K562 (cell line): ENCODE results near the gene NR3C2. TPM values are rescaled to one million over a fixed set of nuclear protein-coding genes. Genes with fewer than 3 reads are reported as not detected.
A peak's percentile ranks its signal among the peaks of the same experiment; 100 is the strongest.

Experiments
- ATAC-seq: fragments of 200-7000 bp; cut with Tn5 transposase; 3 replicates; pipeline ENCODE4 v1.9.1; 2020; ENCODE audit warnings: moderate library complexity
- BruUV-seq: library from RNA; stranded (reverse); fragments of 400-500 nt; replicated peaks from 2 replicates; lab custom pipeline; 2021; lab: Mats Ljungman, UMichigan
- CTCF ChIA-PET: fragments of 300-600 bp; formaldehyde crosslinking; extraction: SDS; loops from one replicate; lab custom pipeline; 2021; ENCODE audit warnings: low intra/inter-chr PET ratio; lab: Yijun Ruan, JAX
- POLR2A ChIA-PET: fragments of 300-600, 350-650 bp; sonication (Branson Sonifier 250); formaldehyde crosslinking; extraction: SDS; loops from one replicate; lab custom pipeline; 2021; ENCODE audit warnings: antibody characterized with exemption, inconsistent platforms; lab: Yijun Ruan, JAX
- DNase-seq, 4 experiments: peaks; one replicate each; pipeline versions ENCODE4 v3.0.0 to v3.0.0-alpha.2; 2011 to 2018; ENCODE audit warnings: low spot score in 3 of 4, mixed read lengths in 3 of 4; ENCODE audit errors: extremely low read depth in 1 of 4
- FAIRE-seq: peaks from 2 replicates; lab custom pipeline; 2011; peaks lifted over from hg19 to GRCh38; lab: Jason Lieb, UNC
- H2AFZ ChIP-seq: 2 replicates; pipeline ENCODE4 v1.6.0; 2011; ENCODE audit warnings: low read depth, low read length, control low read depth, inconsistent platforms
- H3K27ac ChIP-seq: fragments of 200-600 bp; 3 replicates; pipeline ENCODE4 v1.8.0; 2011; ENCODE audit warnings: low read depth, mild to moderate bottlenecking, control low read depth, inconsistent platforms, low read length, moderate library complexity, mixed read lengths; ENCODE audit errors: extremely low read depth
- H3K27me3 ChIP-seq, 2 experiments: fragments of 300-600 bp in 1 of 2; 2 replicates in 1 of 2; 3 replicates in 1 of 2; pipeline versions ENCODE4 v1.6.0 to v1.8.0; 2011; ENCODE audit warnings: inconsistent platforms in 2 of 2, low read length in 2 of 2, mild to moderate bottlenecking in 1 of 2, mixed read lengths in 1 of 2, moderate library complexity in 1 of 2; ENCODE audit not compliant: control insufficient read depth in 2 of 2, insufficient read depth in 2 of 2
- H3K36me3 ChIP-seq: fragments of 300-600 bp; 3 replicates; pipeline ENCODE4 v1.8.0; 2011; ENCODE audit warnings: mild to moderate bottlenecking, low read length, inconsistent platforms; ENCODE audit not compliant: control insufficient read depth, insufficient read depth
- H3K4me1 ChIP-seq, 2 experiments: fragments of 200-600 bp in 1 of 2; replicated peaks in 1 of 2; 2 replicates in 1 of 2; 3 replicates in 1 of 2; pipeline versions ENCODE4 v1.5.1 to v1.8.0; 2011; ENCODE audit warnings: inconsistent platforms in 2 of 2, low read length in 2 of 2, mild to moderate bottlenecking in 1 of 2, mixed read lengths in 1 of 2, moderate library complexity in 1 of 2; ENCODE audit not compliant: control insufficient read depth in 2 of 2, insufficient read depth in 2 of 2
- H3K4me2 ChIP-seq: 2 replicates; pipeline ENCODE4 v1.6.1; 2011; ENCODE audit warnings: low read length, control low read depth, inconsistent platforms, mixed read lengths; ENCODE audit not compliant: insufficient read depth
- H3K4me3 ChIP-seq: fragments of 200-600 bp; sonication (generic), shearing (Covaris generic); 2 replicates; pipeline ENCODE4 v1.5.1; 2016; ENCODE audit warnings: control low read depth, inconsistent platforms
- H3K79me2 ChIP-seq: fragments of 200-600 bp; 3 replicates; pipeline ENCODE4 v1.8.0; 2011; ENCODE audit warnings: low read length, inconsistent platforms; ENCODE audit not compliant: control insufficient read depth, insufficient read depth
- H3K9ac ChIP-seq, 2 experiments: 2 replicates each; pipeline versions ENCODE4 v1.6.0 to v1.6.1; 2011; ENCODE audit warnings: low read depth in 2 of 2, low read length in 2 of 2, control low read depth in 1 of 2, inconsistent platforms in 1 of 2, mild to moderate bottlenecking in 1 of 2, mixed read lengths in 1 of 2; ENCODE audit not compliant: insufficient read depth in 1 of 2
- H3K9me1 ChIP-seq: one replicate; pipeline ENCODE4 v1.6.0; 2011; ENCODE audit warnings: inconsistent platforms, mild to moderate bottlenecking, low read length, moderate library complexity; ENCODE audit not compliant: control insufficient read depth, insufficient read depth
- H3K9me3 ChIP-seq: replicated peaks from 2 replicates; pipeline ENCODE4 v1.5.1; 2011; ENCODE audit warnings: low read depth, low read length, inconsistent platforms; ENCODE audit not compliant: control insufficient read depth, insufficient read depth
- H4K20me1 ChIP-seq: replicated peaks from 2 replicates; pipeline ENCODE4 v1.6.1; 2011; ENCODE audit warnings: low read length, inconsistent platforms, mixed read lengths; ENCODE audit not compliant: control insufficient read depth, insufficient read depth
- CEBPG ChIP-seq, 3 experiments: fragments of 200-800 bp in 1 of 3; sonication (Bioruptor generic) in 1 of 3; sonication (generic) in 1 of 3; formaldehyde crosslinking in 1 of 3; IDR thresholded peaks in 2 of 3; conservative IDR thresholded peaks in 1 of 3; 2 replicates each; pipeline versions ENCODE4 v1.6.1 to v1.8.0; 2016 to 2022; ENCODE audit warnings: missing compliant biosample characterization in 2 of 3, missing genetic modification characterization in 2 of 3, mild to moderate bottlenecking in 1 of 3, missing genetic modification reagents in 1 of 3
- GABPA ChIP-seq: fragments of 200-800 bp; sonication (Bioruptor generic); conservative IDR thresholded peaks from 2 replicates; pipeline ENCODE4 v1.6.1; 2016; ENCODE audit warnings: low read depth, missing genetic modification characterization, missing compliant biosample characterization
- KLF6 ChIP-seq: fragments of 250-450 bp; sonication (Bioruptor Pico); IDR thresholded peaks from 2 replicates; pipeline ENCODE4 v1.4.0; 2020; ENCODE audit warnings: mild to moderate bottlenecking, moderate library complexity, borderline replicate concordance
- RCOR1 ChIP-seq, 2 experiments: IDR thresholded peaks; 2 replicates each; pipeline ENCODE4 v1.6.1; 2012; ENCODE audit warnings: low read depth in 2 of 2, low read length in 2 of 2, borderline replicate concordance in 1 of 2, improper control_type of control experiment in 1 of 2
- TCF3 ChIP-seq: sonication (generic); formaldehyde crosslinking; IDR thresholded peaks from 2 replicates; pipeline ENCODE4 v1.4.0; 2020; ENCODE audit warnings: mild to moderate bottlenecking, missing genetic modification reagents
- WGBS: fragments of 100-300 bp; shearing (Covaris generic); methylation state at CpG from one replicate; pipeline ENCODE4 v1.1.6; 2016; ENCODE audit warnings: low coverage, mixed read lengths; ENCODE audit not compliant: insufficient coverage; ENCODE audit errors: missing lambda C conversion rate; 5-methylcytosine and 5-hydroxymethylcytosine counted together
- in situ Hi-C: fragments of 300-500 bp; cut with MboI; formaldehyde crosslinking; loops from 4 replicates; pipeline ENCODE4 v1.15.0; 2018; ENCODE audit warnings: inconsistent platforms, mixed read lengths
- intact Hi-C: fragments of 100-400 bp; cut with micrococcal nuclease; formaldehyde crosslinking; loops from 2 replicates; pipeline ENCODE4 v1.14.2; 2022
- polyA plus RNA-seq, 8 experiments: library from polyadenylated mRNA; depleted of rRNA in 4 of 8; stranded (reverse) in 5 of 8; unstranded in 3 of 8; fragments of >200 nt; fragmentation: Nextera tagmentation in 2 of 8; fragmentation: Illumina TruSeq in 1 of 8; extraction: Ambion mirVana in 2 of 8; extraction: Trizol in 1 of 8; gene quantifications; 2 replicates each; pipeline versions ENCODE4 v1.2.1 to v1.2.3, GENCODE V29; 2011 to 2014; ENCODE audit warnings: inconsistent platforms in 1 of 8, missing spikeins in 1 of 8
- total RNA-seq, 7 experiments: library from RNA; depleted of rRNA in 6 of 7; stranded (reverse); fragments of >200 nt in 6 of 7; fragmentation: Illumina TruSeq in 2 of 7; extraction: Trizol in 2 of 7; gene quantifications; 2 replicates each; pipeline versions ENCODE4 v1.2.1 to v1.2.3, GENCODE V29; 2011 to 2021; ENCODE audit warnings: low replicate concordance in 1 of 7
- TF ChIP-seq, protein P1 (sequence below), 2 experiments: IDR thresholded peaks; 2 replicates each; pipeline ENCODE4 v1.6.1; 2011; ENCODE audit warnings: borderline replicate concordance in 1 of 2, control low read depth in 1 of 2, low read depth in 1 of 2, low read length in 1 of 2, mild to moderate bottlenecking in 1 of 2, mixed read lengths in 1 of 2, moderate library complexity in 1 of 2; ENCODE audit not compliant: insufficient read depth in 1 of 2, insufficient read length in 1 of 2, poor library complexity in 1 of 2, severe bottlenecking in 1 of 2; ENCODE audit errors: extremely low read depth in 1 of 2

Gene NR3C2
- total and polyA plus RNA-seq, 9 of the 15 experiments (the other 6 are each of a cell fraction or from before 2014, with no cell fraction given): 0.01 to 0.28 (median 0.16) TPM; not detected in 2

DNA sequence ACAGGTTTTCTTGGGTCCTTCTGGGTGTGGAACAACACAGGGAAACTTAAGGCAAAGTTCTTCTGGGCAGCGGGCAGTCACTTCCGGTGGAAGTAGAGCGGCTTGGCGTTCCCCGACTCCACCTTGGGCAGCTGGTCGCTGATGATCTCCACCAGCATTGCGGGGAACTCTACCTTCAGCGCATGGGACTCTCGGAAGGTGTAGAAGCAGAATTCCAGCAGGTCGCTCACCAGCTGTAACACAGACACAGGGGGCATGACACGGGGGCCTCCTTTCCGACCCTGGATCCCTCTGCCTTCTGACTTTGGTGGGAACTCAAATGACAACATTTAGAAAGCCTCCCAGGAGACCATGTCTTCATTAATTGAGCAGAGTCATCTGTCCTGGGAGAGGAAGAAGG, 360.9 kb downstream of the NR3C2 start:
- Histone ChIP-seq H3K9me1 (no peaks in the 10 kb centered on the region), H3K79me2 (no peaks in the 10 kb centered on the region), H3K4me1 (no peaks in the 10 kb centered on the region), H2AFZ (peak overlapping the region; percentile 54; the same call in 1 of the 2 replicates), H4K20me1 (no peaks in the 10 kb centered on the region), H3K36me3 (no peaks in the 10 kb centered on the region), H3K9me3 (no peaks in the 10 kb centered on the region), H3K27ac (no peak overlapping the region), H3K4me3 (no peak overlapping the region), H3K4me2 (no peak overlapping the region), H3K9ac (no peak overlapping the region), H3K27me3 (0 out of 5 replicates have a peak, but pooled peaks cover 0 to 6% of the 10 kb centered on the region in 2 experiments)
- no peak; the same call in 2 of the 3 replicates for ATAC-seq
- no TSS peak for BruUV-seq
- no peak for FAIRE-seq
- POLR2A ChIA-PET: interaction anchor here (0.6 kb wide), 1 partner anchor 1903 kb away, joined by 3 read pairs; no protein-coding TSS in a partner anchor
- in situ Hi-C loops: no loop called here
- CTCF ChIA-PET: no interaction called here
- TF ChIP-seq RCOR1 (IDR thresholded peaks at IDR 0.05; ENCODE audit: borderline replicate concordance in 1 of 2, low read depth in 2 of 2, low read length in 2 of 2) (no peak), GABPA (tag) (peak; percentile 36; the same call in 1 of the 2 replicates), CEBPG (CRISPR knock-in tag; IDR thresholded peaks at IDR 0.05) (no peak), CEBPG (tag; conservative IDR thresholded peaks at IDR 0.05 in 1 of 2, IDR thresholded peaks at IDR 0.05 in 1 of 2) (no peak), KLF6 (CRISPR knock-in tag) (no peak), TCF3 (CRISPR knock-in tag) (no peak)
- TF ChIP-seq, protein P1, sequence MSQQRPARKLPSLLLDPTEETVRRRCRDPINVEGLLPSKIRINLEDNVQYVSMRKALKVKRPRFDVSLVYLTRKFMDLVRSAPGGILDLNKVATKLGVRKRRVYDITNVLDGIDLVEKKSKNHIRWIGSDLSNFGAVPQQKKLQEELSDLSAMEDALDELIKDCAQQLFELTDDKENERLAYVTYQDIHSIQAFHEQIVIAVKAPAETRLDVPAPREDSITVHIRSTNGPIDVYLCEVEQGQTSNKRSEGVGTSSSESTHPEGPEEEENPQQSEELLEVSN (IDR thresholded peaks at IDR 0.05; ENCODE audit: borderline replicate concordance in 1 of 2, extremely low read depth in 1 of 2, insufficient read depth in 1 of 2, insufficient read length in 1 of 2, low read depth in 1 of 2, low read length in 1 of 2, poor library complexity in 1 of 2, severe bottlenecking in 1 of 2): no peak
- intact Hi-C loops: no loop called here
- WGBS: 0% methylated on average over 10 of the region's 12 CpGs
- no peak for DNase-seq
